HG02571 (cell line): ENCODE measurements around the gene TAF8.

ENCODE experiments used
- ATAC-seq: cut with Tn5 transposase; IDR thresholded peaks from one replicate; pipeline ENCODE4 v1.9.1; 2021; ENCODE audit warnings: mild to moderate bottlenecking, moderate library complexity; ENCODE audit not compliant: unreplicated experiment

The TAF8 gene

DNA sequence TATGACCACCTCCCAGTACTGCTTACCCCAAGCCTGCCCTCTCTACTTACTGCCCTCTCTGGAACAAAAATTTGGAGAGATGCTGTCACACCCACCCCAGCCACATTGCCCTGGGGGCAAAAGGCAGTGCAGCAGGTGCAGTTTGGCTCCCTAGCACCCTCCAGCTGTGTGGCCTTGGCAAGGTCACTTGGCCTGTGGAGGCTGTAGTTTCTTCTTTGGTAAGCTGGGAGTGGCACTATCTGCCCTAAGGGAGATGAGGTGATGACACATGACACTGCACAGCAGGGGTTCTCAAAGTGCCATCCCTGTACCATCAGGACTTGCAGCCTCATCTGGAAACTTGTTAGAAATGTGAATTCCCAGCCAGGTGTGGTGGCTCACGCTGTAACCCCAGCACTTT is 44.8 kb downstream of the TAF8 start:
- ATAC-seq, result no peak

DNA sequence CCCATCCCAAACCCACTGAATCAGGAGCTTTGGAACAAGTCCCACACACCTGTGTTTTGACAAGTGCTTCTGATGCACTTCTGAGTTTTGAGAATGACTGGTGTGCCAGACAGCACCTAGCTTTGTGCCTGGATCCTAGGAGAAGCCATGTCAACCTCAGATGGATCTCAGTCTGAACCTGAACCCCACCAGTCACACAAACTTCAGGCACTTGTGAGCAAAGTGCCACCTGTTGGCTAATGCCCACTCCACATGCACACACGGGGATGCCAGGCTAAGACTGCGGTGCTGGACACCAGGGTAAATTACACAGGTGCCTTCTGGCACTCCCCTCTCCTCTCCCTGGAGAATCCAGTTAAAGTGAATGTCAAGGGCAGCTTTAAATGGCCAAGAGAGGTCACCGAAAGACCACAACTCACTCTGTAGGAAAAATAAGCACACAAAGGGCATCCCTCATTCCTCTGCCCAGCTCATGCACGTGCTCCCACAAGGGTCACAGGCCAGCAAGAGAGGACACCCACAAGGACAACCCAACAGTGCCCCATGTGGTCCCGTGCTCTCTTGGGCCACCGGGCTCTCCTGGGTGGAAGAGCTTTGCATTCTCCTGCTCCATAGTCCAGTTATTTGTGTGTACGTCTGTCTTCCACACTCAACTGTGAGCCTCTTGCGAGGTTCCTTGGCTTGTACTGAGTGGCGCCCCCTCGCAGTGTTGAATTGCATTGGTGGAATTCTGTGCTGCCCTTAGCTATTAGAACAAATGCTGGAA is 45.6 kb downstream of the TAF8 start:
- no peak for ATAC-seq

DNA sequence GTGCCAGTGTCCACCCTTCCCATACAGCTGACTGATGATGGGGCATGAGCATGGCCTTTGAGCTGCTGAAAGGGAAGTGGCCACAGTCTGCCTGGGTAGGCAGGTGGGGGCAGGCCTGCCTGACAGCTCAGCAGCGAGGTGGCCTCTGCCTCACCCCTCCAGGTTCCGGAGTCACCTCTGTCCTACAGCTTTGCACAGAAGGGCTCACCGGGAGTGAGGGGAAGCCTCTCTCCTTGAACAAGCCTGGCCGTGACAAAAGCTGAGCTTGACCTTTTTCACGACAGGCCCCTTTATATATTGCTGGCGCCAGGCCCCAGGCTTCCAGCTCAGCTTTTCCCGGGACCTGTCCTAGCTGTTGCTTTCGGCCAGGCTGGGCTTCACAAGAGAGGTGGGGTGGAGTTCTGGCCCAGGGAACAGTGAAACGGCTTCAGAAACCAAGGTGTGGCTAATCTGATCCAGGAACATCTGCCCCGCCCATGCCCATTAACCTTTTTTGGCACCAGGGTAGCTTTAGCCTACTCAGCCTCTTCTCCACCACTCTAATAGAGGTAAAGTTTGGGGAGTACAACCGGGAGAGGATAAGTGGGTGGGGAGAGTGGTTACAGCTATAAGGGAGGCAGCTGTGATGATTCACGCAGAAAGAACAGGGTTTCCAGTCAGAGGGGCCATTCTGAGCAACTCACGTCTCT is 49.2 kb downstream of the TAF8 start:
- ATAC-seq, result no peak

DNA sequence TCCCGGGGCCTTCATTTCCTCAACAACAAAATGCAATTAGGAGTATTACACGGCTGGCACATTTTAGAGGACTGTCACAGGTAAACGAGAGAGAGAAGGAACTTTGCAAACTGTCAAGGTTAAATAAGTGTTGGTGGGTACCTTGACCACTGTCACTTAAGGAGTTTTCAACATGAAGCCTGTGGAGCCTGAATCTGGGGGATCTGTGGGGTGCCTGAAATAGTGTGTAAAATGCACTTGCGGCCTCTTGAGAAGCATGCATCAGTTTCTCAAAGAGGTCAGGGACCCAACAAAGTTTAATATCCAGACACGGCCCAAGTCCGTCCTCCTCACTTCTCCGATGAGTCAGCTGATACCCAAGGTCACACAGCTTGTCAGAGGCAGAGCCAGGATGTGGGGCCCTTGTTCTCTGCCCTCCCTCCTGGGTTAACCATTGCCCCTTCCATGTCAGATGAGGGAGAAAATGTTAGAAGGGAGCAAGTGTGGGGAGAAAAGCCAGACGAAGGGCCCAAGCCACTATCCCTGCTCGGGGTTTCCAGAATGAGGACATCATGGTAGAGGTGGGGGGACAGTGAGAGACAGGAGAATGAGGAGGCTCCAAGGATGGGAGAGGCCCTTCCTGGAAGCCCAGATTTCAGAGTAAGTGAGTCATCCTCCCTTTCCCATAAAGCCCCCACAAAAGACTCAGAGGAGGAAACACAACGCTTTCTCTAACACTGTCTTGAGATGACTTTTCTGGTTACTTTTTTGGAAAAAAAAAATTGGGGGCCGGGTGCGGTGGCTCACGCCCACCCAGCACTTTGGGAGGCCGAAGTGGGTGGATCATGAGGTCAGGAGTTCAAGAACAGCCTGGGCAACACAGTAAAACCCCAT is 49.9 kb downstream of the TAF8 start:
- no peak for ATAC-seq

DNA sequence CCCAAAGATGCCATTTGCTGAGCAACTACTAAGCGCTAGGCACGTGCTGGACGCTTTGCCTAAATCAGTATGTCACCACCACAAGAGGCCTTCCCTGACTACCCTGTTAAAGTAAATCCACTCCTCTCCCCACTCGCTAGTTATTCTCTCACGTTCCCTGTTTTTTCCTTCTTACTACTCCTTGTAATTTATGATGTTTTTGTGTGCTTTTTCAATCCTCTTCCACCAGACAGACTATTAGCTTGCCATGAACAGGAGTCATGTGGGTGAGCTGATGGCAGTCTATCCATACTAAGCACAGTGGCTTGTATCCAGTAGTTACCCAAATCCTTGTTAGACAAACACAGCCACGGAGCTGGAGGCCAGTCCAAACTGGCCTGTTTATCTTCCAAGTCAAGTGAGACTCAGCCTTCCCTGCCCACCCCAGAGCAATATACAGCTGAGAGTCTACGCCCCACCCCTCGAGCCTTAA is 50.9 kb downstream of the TAF8 start:
- ATAC-seq, result no peak

DNA sequence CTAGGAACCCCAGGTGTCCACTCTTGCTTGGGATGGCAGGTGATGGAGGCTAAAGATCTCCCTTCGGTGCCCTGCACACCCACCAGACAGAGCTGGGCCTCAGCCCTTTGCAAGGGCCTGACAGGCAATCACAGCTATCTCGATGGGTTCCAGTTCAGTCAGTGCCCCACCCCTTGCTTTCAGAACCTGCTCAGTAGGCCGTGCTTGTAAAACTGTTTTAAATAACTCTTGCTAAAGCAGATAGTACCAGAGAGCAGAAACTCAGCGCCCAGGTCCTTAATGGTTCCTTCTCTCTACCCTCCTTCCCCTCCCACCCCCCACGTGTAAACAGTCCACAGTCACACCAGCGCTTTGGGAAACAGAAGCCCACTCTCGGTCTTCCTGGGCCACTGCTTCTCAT is 52.9 kb downstream of the TAF8 start:
- no peak for ATAC-seq

DNA sequence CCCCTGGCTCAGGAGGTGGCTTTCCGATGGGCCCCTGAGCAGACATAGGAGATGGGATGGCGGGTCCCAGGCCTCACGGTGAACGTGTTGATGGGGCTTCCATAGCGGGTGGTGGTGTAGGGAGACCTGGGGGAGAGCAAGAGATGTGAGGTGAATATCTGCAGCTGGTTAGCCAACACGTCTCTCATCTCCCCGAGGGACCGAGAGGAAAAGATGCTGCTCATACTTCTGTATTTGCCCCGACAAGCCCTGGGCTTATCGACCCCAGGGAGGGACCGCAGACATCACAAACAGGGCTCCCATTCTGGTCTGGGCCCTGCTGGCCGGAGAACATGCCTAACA is 53.4 kb downstream of the TAF8 start:
- no peak for ATAC-seq

DNA sequence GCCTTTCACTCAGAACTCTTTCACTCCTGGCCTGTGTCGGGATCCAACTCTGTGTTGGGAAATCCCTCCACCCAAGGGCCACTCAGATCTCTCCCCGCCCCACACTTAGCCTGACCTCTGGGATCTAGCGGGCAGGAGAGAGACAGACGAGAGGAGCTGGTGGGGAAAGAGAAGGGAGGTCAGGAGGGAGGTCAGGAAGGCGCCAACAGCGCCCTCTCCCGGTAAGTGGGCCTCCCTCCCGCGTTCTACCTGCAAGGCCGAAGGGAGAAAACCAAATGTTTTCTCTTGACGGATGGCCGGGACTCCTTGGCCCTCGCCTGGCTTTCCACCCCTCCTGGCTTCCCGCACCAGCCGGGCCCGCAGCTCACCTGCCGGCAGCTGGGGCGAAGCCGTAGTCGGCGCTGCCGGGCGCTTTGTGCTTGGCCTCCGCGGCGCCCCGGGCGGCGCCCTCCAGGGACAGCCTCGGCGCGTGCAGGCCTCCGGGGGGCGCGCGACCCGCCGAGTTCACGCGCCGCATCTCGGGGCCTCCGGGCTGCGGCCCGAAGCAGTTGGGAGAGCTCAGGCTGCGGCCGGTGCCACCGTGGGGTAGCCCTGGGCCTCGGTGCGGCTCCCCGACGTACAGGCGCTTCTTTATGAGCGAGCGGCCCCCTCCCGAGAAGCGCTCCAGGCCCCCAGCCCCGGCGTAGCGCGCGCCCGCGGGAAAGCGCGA is 53.9 kb downstream of the TAF8 start:
- no peak for ATAC-seq

DNA sequence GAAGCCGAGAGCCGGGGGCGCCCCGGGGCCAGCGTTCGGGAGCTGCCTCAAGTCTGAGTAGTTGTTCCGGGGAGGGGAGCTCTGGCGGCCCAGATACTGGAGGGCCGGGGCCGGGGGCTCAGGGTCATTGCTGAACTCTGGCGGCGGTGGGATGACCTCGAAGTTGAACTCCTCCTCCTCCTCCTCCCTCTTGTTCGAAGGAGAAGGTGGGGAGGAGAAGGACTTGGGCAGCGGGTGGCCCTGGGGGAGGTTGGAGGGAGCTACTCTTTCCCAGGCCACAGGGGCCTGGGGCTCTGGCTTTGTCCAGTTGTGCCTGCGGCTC is 54.4 kb downstream of the TAF8 start:
- ATAC-seq, result no peak

DNA sequence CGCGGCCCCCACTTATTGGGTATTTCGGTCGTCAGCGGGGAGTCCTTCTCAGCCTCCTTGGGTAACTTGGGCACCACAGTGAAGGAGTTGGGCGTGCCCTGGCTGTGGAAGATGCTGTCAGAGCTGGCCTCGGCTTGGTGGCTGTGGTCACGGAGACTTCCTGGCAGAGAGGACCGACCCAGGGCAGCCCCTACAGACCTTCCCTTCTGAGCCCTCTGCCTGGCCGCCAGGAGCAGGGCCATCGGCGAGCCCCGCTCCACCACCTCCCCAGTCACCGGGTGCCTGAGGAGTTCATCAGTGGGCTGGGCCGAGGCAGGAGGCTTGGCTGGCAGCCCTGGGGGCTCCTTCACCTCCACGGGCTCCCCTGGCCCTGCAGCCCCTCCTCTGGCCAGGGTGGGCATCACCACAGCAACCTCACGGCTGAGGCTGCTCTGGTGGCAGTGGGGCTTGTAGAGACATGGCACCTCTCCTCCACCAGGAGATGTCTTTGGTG is 54.9 kb downstream of the TAF8 start:
- no peak for ATAC-seq

DNA sequence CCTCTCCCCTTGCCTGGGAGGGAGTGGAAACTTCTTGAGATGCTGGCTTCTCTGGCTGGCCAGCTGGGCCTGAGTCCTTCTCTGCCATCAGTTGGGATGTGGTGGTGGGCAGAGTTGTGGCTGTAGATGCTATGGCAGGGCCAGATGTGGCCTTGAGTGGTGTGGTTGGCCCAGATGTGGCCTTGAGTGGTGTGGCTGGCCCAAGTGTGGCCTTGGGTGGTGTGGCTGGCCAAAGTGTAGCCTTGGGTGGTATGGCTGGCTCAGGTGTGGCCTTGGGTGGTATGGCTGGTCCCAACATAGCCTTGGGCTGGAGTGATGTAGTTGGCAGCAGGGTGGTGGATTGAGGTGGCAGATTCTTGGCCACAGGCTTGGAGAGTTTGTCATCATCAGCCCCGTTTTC is 55.4 kb downstream of the TAF8 start:
- ATAC-seq, result no peak

DNA sequence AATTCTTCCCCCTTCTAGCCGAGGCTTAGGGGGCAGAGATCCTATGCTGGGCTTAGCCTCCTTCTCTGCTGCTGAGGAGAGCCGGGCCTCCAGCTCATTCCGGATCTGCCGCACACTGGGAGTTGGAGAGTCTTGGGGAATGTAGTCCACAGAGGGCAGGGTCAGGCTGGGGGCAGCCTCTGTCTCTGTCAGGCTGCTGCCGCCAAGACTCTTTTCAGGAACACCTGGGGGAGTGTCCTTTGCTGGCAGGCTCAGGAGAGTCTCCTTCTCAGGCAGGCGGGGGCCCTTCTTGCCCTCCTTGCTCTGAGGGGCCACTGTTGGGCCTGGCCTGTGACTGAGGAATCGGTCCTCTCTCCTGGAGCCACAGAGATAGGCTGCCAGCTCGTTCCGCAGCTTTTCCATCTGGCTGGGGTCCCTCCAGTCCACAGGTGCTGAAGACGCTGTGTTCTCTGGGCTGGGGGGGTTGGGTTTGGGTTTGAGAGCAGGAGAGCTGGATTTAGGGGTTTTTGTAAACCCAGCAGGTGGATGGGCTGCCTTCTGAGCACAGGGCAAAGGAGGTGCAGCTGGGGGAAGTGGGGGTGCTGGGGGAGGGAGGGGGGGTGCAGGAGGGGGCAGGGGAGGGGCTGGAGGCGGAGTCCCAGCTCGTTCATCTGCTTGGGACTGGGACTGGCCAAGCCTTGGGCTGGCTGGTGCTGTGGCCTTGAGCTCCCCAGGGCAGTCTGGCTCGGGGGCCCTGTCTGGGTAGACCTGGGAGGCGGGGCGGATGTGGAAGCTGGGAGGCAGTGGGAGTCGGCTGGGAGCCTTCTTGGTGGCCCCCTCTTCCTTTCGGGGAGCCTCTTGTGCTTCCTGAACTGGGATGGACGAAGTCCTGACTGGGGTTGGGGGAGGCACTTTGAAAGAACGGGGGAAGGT is 56.0 kb downstream of the TAF8 start:
- ATAC-seq, result no peak

DNA sequence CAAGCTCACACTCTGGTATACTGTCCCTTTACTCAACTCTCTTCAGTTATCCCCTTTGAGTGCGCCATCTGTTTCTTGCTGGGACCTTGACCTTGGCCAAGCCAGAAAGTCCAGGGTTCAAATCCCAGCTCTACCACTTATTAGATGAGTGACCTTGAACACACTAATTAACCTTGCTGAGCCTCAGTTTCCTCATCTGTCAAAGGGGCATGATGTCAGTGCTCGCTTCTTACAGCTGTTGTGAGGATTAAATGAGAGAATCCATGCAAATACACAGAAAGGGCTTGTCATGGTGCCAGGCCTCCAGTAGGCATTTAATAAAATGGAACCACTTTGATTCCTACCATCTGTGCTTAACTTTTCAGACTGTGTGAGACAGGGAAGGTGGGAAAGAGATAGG is 57.7 kb downstream of the TAF8 start:
- ATAC-seq, result no peak

DNA sequence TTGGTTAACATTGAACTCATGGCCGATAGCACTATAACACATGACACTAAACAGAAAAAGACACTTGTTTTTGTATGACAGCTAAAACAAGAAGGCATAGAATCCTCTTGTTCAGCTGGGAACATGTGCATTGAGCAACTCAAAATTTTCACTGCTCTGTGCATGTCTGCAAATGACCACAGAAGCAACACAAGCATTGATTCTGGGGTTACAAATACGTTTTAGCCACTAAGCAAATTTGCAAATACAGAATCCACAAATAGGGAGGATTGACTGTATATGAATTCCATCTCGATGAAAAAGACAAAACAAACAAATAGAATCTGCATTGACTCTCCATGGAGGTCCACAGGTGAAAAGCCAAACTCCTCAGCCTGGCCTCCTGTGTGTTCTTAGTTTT is 60.4 kb downstream of the TAF8 start:
- ATAC-seq, result no peak

DNA sequence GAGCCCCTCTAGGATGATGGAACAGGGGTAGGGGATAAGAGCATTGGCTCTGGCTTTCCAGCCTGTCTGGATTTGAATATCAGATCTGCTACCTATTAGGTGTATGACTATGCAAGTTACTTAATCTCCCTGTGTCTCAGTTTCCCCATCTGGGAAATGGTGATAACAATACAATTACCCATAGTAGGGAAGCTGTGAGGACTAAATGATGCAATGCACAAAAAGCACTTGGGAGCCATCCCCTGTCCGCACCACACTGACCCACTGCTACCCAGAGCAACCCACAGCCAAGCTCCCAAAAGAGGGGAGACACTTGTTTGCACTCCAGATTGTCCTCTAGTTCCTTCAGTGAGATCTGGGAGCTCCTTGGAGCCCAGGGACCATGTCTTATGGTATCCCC is 62.0 kb downstream of the TAF8 start:
- no peak for ATAC-seq

DNA sequence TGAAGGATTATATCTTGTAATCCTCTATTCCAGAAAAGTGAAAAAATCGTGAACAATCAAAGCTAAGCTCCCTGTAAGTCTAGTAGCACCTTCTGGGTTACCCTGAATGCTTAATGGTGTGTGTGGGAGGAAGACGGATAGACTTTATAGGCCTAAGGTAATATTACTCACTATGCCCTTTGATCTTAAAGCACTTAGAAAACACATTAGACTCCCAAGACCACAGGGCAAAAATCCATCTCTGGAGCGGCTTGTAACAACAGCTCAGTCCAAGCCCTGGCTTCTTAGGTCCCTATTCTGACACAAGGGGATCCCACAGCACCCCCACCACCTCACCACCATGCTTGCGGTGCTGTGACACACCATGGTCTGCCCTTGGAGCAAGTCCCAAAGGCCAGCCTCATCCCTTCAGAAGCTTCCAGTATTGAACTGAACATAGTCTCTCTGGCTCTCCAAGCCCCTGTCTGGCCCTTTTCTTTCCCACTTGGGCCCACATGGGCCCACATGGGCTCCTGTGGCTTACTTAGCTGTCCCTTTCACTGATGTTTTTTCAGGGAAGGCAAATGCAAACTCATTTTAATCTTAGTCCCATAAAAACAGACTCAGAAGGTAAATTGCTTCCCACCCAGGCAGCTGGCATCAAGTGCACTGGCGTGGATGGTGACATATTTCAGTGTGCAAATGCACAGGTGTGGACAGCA is 63.8 kb downstream of the TAF8 start:
- no peak for ATAC-seq

DNA sequence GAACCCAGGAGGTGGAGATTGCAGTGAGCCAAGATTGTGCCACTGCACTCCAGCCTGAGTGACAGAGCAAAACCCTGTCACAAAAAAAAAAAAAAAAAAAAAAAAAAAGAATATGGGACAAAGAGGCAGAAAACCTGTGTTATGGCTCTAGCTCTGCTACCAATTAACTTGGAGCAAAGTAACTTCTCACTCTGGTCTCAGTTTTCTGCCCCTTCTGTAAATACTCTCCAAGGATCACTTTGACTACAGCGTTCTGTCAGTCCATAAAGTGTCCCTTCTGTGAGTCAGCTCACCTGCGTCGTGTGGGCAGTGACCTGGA is 67.5 kb downstream of the TAF8 start:
- no peak for ATAC-seq

DNA sequence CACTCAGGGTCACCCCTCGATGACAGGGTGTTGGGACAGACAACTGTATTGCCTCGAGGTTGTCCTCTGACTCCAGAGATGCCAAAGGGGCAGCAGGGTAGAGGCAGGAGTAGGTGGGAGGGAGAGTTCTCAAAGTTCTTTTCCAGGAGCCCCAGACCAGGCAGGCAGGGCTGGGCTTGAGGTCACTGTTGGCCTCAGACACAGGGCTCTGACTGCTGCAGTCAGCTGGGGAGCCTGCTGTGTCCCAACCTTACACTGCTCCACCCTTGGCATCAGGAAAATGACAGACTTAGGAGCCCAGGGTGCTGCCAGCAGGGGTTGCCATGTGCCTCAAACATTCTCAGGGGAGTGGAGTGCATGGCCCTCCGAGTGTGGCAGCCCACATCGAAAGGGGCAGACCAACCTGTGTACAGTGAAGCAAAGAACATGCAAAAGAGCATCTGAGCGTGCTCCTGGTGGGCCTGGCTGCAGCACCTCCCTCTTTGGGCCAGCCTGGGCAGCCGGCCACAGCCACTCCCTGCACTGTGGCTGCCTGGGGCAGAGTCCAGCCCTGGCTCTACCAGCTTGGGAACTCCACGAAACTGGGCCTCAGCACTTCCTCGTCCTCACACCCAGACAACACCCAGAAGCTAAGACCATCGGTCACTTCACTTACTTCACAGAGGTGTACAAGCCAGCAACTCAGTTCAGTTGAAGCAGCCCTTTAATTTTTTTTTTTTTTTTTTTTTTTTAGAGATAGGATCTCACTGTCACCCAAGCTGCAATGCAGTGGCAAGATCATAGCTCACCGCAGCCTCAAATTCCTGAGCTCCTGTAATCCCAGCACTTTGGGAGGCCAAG is 68.1 kb downstream of the TAF8 start:
- ATAC-seq, result no peak
